Measurements from ENCODE around the gene SYNRG. TPM values are rescaled to one million over a fixed set of nuclear protein-coding genes. Genes with fewer than 3 reads are reported as not detected.

The SYNRG gene
- total and polyA plus RNA-seq, 2 donors (not counting 3 experiments of a cell fraction or from before 2014, with no cell fraction given) = 15.3 to 42.2 TPM

DNA sequence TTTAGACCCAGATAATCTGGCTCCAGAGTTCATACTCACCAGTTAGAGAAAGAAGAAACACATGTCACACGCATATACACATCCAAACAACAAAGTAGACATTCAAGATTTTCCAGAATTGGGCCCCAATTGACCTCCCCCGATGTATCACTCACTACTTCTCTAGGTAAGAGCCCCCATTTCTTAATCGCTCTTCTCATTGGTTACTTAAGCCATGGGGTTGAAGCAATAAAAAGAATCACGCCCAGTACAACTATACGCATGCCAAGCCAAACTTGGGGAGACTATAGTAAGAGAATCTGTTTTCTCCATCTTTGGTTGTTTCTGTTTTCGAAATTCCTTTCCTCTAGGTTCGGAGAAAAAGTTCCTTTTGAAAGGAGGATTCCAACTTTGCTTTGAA is 33.5 kb upstream of the SYNRG start:
- Histone ChIP-seq H3K36me3 (ENCODE audit: control insufficient read depth in 2 of 2, extremely low read depth in 1 of 2, insufficient read depth in 2 of 2, low read length in 2 of 2) (peaks cover 0 to 6% of the 10 kb centered on the region in 2 experiments), H3K9me3 (replicated peaks; ENCODE audit: control insufficient read depth, insufficient read depth, low read length) (no peaks in the 10 kb centered on the region), H3K4me2 (ENCODE audit: insufficient read depth, low read length) (peak overlapping the region; percentile 93), H3K9me1 (replicated peaks; ENCODE audit: control insufficient read depth, extremely low read depth, insufficient read depth, low read length) (no peaks in the 10 kb centered on the region), H4K20me1 (replicated peaks; ENCODE audit: control insufficient read depth, extremely low read depth, insufficient read depth, low read length) (no peaks in the 10 kb centered on the region), H3K27ac (ENCODE audit: insufficient read depth, low read depth, low read length) (peak overlapping the region; percentile 73), H3K4me3 (replicated peaks in 1 of 3; ENCODE audit: insufficient read depth in 1 of 3, low read depth in 1 of 3, low read length in 3 of 3) (peak overlapping the region; percentile 38 to 77 (median 56)), H3K4me1 (ENCODE audit: control insufficient read depth, extremely low read depth, insufficient read depth, low read length) (peaks cover 22% of the 10 kb centered on the region), H2AFZ (ENCODE audit: low read depth, low read length) (peak overlapping the region; percentile 70), H3K9ac (replicated peaks; ENCODE audit: extremely low read depth, insufficient read depth, low read length) (peak overlapping the region; percentile 90), H3K79me2 (ENCODE audit: control insufficient read depth, insufficient read depth, low read length) (peaks cover 43% of the 10 kb centered on the region), H3K27me3 (ENCODE audit: control insufficient read depth in 2 of 2, insufficient read depth in 2 of 2, low read length in 2 of 2) (no peaks in the 10 kb centered on the region)
- intact Hi-C loops (cut with micrococcal nuclease) = loop anchor here (5.0 kb wide), 1 partner anchor 235 kb away; the partner anchor contains the start of genes ACACA and TADA2A
- FAIRE-seq = no peak
- CTCF ChIA-PET = no interaction called here
- dilution Hi-C loops (cut with MboI; ENCODE audit: extremely low pct_ligation_motif_present, low sequenced_read_pairs) = no loop called here
- TF ChIP-seq MYC (IDR thresholded peaks at IDR 0.05; ENCODE audit: low read depth, low read length) = no peak
- no peak for TF ChIP-seq EZH2 (IDR thresholded peaks at IDR 0.05; ENCODE audit: borderline replicate concordance, low read depth, low read length, severe bottlenecking)
- TF ChIP-seq, protein P1, sequence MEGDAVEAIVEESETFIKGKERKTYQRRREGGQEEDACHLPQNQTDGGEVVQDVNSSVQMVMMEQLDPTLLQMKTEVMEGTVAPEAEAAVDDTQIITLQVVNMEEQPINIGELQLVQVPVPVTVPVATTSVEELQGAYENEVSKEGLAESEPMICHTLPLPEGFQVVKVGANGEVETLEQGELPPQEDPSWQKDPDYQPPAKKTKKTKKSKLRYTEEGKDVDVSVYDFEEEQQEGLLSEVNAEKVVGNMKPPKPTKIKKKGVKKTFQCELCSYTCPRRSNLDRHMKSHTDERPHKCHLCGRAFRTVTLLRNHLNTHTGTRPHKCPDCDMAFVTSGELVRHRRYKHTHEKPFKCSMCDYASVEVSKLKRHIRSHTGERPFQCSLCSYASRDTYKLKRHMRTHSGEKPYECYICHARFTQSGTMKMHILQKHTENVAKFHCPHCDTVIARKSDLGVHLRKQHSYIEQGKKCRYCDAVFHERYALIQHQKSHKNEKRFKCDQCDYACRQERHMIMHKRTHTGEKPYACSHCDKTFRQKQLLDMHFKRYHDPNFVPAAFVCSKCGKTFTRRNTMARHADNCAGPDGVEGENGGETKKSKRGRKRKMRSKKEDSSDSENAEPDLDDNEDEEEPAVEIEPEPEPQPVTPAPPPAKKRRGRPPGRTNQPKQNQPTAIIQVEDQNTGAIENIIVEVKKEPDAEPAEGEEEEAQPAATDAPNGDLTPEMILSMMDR (IDR thresholded peaks at IDR 0.05; ENCODE audit: extremely low read depth in 1 of 2, insufficient read depth in 1 of 2, low read depth in 1 of 2, low read length in 2 of 2) = no peak
- TF ChIP-seq, protein P2, sequence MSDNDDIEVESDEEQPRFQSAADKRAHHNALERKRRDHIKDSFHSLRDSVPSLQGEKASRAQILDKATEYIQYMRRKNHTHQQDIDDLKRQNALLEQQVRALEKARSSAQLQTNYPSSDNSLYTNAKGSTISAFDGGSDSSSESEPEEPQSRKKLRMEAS (IDR thresholded peaks at IDR 0.05; ENCODE audit: insufficient read depth, insufficient read length) = no peak
- no peak for TF ChIP-seq JUN (IDR thresholded peaks at IDR 0.05; ENCODE audit: borderline replicate concordance, insufficient read depth, insufficient read length, low read depth)
- no peak for TF ChIP-seq FOS (IDR thresholded peaks at IDR 0.05; ENCODE audit: borderline replicate concordance, insufficient read depth, low read length)
- TF ChIP-seq POLR2A (IDR thresholded peaks at IDR 0.05; ENCODE audit: low read depth, low read length) = no peak
- no peak for TF ChIP-seq POLR2AphosphoS5 (IDR thresholded peaks at IDR 0.05; ENCODE audit: insufficient read depth, low read depth, low read length)
- no peak for TF ChIP-seq GATA2 (IDR thresholded peaks at IDR 0.05; ENCODE audit: insufficient read depth, insufficient read length, low read depth, low read length)
- POLR2A ChIA-PET = no interaction called here
- DNase-seq (ENCODE audit: low read depth, low spot score) = no peak
- no TSS peak for BruUV-seq (replicated peaks)

All from endothelial cell of umbilical vein (primary cell).